Ovary (tissue), 3 donors: ENCODE measurements around the gene LEAP2.

Experiments used
- EP300 ChIP-seq: sonication (generic); formaldehyde crosslinking; IDR thresholded peaks from one replicate; pipeline ENCODE4 v1.6.1; 2017; ENCODE audit warnings: antibody characterized with exemption
- TF ChIP-seq, protein P1 (sequence below), 3 donors: fragments of 450-650 bp in 2 of 3; fragments of 200-600 bp in 1 of 3; IDR thresholded peaks; one replicate each; pipeline versions ENCODE4 v1.5.1 to v1.8.0; 2016 to 2022; ENCODE audit warnings: antibody characterized with exemption in 3 of 3, mild to moderate bottlenecking in 1 of 3
- donor health status: DM: no; HTN: no; CAD: no.

DNA sequence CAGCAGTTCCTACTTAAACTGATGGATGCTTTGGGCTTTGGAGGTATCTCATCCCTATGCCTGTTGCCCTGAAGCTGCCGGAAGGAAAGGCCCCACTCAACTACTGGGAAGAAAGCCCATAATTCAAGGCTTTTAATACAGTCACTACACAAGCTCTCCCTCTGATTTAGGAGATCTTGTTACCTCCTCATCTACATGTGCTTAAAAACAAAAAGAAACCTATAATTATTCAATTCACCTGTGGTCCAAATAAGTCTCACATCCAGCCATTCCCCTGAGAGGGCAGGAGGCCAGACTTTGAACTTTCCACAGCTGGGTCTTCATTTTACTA lies 715 bp upstream of the LEAP2 start:
- TF ChIP-seq, protein P1, sequence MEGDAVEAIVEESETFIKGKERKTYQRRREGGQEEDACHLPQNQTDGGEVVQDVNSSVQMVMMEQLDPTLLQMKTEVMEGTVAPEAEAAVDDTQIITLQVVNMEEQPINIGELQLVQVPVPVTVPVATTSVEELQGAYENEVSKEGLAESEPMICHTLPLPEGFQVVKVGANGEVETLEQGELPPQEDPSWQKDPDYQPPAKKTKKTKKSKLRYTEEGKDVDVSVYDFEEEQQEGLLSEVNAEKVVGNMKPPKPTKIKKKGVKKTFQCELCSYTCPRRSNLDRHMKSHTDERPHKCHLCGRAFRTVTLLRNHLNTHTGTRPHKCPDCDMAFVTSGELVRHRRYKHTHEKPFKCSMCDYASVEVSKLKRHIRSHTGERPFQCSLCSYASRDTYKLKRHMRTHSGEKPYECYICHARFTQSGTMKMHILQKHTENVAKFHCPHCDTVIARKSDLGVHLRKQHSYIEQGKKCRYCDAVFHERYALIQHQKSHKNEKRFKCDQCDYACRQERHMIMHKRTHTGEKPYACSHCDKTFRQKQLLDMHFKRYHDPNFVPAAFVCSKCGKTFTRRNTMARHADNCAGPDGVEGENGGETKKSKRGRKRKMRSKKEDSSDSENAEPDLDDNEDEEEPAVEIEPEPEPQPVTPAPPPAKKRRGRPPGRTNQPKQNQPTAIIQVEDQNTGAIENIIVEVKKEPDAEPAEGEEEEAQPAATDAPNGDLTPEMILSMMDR (IDR thresholded peaks at IDR 0.05) = no peak
- no peak for TF ChIP-seq EP300
